Hematopoietic multipotent progenitor cell (in vitro differentiated cells): ENCODE data around the gene RNPS1. TPM values are rescaled to one million over a fixed set of nuclear protein-coding genes. Genes with fewer than 3 reads are reported as not detected.

Experiments
- DNase-seq, 3 donors: peaks; one replicate each; pipeline ENCODE4 v3.0.0-alpha.2; 2011 to 2015; ENCODE audit warnings: low read depth in 2 of 3, low spot score in 2 of 3
- total RNA-seq: library from RNA; depleted of rRNA; stranded (reverse); fragments of >200 nt; gene quantifications from one replicate; pipeline ENCODE4 v1.2.3, GENCODE V29; 2012

RNPS1 gene
- total RNA-seq, 1 donor, result 144 TPM

DNA sequence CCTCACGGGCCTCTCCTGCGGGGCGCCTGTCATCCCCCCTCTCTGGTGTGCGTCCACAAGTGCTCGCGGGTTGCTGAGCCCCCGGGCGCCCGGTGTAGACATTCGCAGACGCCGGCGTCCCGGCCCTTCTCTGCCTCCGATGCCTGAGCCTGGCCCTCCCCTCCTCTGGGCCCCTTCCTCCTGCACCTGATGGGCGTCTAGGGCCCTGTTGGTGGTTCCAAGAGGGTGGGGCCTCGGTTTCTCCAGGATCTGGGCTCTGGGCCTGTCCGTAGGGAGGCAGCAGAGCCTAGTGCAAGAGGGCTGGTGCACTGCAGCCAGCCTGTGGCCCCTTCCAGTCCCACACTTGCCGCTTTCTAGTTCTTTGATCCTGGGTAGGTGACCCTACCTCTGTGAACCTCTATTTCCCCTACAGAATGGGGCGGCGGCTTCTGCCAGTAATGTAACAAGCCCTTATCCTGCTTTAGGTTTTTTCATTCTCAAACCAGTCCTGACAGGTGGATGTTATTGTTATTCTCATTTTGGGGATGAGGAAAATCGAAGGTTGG lies 43.9 kb downstream of the RNPS1 start:
- DNase-seq, result peak in 2 of 3 donors; percentile 28 to 29

DNA sequence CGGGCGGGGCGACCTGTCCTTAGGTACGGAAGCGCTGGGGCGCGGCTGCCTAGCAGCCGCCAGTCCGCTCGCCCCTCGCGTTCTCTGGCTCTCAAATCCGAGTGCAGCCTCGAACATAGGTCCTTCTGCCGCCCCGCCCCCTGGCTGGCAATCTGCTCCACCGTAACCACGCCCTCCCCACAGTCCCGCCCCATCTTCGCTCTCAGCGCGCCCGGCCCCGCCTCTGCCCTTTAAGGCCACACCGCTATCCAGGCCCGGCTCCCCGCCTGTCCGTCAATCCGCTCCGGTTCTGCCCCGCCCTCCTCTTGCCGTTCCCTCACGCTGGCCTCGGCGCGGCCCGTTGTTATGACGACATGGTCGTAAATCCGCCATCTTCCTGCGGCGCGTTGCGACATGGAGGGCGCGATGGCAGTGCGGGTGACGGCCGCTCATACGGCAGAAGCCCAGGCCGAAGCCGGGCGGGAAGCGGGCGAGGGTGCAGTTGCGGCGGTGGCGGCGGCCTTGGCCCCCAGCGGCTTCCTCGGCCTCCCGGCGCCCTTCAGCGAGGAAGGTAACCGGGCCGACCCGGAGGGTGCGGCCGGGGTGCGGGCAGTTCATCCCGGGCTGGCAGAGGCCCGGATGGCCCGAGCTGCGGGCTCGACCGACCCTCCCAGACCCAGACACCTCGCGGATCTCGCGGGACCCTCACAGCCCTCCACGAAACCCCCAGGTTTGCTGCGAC lies 44.5 kb downstream of the RNPS1 start, which contains the start of gene E4F1:
Gene E4F1 (plus strand): TSS at position 371 of the 721 bp plus-strand sequence. CDS start 23 bp downstream, at position 394.
- peak; percentile 95 to 100 (median 99) for DNase-seq

DNA sequence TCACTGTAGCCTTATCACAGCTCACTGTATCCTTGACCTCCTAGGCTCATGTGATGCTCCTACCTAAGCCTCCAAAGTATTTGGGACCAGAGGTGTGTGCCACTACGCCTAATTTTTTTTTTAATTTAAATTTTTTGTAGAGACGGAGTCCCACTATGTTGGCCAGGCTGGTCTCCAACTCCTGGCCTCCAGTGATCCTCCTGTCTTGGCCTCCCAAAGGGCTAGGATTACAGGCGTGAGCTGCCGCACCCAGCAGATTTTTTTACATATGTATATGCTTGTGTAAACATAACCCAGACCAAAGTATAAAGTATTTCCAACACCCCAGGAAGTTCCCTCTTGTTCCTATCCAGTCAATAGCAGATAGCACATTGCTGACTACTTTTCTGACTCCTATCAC lies 51.6 kb downstream of the RNPS1 start:
- no peak for DNase-seq

DNA sequence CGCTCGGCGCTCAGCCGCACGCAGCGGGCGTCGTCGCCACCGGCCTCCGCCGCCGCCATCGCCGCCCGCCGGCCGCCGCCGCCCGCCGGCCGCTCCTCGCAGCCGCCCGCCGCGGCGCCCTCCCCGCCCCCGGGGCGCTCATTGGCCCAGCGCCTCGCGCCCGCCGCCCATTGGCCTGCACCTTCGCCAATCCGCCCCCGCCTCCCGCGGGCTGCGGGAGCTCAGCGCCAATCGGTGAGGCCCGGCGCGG lies 53.3 kb downstream of the RNPS1 start, which contains the start of gene PGP:
Gene PGP (minus strand): TSS at position 122 of the 250 bp plus-strand sequence. CDS start 63 bp downstream, at position 59.
- DNase-seq, result no peak

DNA sequence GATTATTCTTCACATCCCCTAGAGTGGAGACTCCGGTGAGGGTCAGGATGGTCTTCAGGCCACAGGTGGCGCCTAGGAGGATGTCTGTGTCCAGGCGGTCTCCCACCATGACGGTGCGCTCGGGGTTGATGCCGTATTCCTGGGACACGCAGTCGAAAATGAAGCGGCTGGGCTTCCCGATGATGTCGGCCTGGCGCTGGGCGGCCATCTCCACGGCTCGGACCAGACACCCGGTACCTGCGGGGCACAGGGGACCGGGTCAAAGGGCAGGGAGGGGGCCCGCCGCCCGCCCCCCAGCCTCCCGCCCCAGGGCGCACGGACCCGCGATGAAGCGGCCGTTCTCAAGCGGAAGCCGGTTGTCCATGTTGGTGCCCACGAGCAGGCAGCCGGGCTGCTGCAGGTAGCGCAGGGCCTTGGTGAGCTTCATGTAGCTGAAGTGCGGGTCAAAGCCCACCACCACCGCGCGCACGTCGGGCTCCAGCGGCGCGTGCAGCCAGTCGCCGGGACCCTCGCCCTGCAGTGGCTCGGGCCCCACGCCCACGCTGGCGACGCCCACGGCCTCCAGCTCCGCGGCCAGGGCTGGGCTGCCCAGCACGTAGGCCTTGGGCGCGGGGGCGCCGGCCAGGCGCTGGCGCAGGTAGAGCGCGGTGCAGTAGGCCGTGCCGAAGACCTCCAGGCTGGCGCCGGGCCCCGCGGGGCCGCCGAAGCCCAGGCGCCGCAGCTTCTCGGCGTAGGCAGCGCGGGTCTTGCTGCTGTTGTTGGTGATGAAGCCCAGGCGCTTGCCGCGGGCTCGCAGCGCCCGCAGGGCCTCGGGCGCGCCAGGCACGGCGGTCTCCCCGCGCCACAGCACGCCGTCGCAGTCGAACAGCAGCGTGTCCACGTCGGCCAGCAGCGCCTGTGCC lies 53.9 kb downstream of the RNPS1 start:
- peak in 1 of 3 donors; percentile 42 for DNase-seq

DNA sequence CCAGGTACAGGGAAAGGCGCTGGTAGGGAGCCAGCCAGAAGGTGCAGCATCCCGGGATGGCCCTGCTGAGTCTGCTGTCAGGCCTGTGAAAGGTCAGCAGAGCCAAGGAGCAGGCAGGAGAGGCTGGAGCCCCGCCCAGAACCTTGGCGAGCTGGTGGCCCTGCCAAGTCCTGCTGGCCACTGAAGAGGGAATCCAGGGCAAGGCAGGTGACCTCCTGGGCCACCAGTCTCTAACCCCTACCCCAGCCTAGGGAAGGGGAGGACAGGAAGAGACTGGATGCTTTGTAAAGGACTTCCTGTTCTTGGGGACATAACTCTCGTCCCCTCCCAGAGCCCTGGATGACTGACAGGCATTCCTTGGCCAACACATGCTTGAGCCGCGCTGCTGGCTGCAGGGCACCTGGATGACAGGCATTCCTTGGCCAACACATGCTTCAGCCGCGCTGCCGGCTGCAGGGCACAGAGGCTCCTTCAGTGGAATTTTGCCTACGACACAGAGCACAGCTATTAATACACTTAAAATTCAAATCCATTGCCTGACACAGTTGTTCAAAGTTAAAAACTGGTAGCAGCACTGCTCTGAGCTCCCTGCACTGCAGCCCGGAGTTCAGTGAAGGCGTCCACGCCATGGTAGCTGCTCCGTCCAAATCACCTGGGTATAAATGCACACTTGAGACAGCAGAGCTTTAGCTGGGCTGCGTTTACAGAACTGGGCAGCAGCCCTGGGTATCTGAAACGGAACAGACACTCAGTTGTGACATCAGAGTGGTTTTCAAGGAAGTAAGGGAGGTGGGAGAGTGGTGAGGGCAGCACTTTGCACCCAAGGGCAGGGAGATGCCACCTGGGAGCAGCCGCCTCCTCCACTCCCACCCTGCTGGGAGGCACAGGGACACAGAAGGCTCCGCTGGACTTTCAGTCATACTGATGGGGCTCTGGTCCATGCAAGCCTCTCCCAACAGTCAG lies 55.3 kb downstream of the RNPS1 start:
- DNase-seq, result no peak

DNA sequence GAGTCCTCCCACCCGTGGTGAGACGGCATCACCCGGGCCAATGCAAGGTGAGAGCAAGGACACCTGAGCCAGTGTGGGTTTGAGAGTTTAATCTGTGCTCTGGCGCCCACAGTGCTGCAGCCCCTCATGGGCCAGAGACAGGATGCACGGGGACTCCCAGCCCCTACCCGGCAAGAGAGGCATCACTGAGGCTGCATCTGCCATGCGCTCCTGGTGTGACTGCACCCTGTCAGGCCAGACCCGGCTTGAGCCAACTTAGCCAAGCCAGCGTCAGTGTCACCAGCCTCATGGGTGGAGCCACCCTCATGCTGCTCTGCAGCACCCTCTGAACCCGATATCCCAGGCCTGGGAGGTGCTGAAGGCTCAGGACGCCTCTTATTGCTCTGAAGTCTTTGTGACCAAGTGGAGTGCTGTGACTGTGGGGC lies 56.0 kb downstream of the RNPS1 start:
- DNase-seq, result no peak

DNA sequence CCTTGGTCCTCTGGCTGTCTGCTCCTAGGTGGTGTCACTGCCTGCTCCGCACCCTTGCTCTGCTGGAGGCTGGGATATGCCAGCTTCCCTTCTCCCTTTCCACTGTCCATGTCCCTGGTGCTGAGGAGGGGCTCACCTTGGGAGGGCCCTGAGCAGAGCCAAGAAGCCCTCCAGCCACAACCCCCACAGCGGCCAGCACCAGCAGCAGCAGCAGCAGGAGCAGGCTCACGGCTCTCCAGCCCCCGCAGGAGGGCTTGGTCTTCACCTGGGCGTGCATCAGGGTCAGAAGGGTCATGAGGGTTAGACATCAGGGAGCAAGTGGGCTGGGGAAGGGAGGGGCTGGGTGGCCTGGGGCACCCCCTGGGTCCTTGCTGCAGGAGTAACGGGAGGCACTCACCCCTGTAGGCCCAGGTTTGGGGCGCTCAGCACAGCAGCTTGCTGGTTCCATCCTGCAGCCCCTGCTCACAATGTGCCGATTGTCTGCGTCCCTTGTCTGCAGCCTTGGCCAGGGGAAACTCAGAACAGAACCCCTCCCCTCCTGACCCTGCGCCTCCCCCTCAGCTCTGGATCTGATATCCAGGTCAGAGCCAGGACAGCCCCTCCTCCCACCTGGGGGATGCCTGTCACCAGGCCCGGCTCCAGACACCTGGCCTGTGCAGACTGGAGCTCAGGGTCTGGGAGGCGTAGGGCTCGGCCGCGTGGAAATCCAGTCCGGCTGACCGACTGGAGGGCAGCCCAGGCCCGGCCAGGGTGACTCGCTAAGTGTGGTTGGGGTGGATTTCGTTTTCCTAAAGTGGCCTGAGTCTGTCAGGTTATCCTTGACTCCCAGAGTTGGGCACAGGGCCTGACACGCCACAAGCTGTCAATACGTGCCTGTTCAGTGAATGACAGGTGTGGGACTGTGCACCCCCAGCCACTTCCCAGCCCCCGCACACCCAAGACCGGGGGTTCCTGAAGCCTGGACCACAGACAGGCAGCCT lies 57.2 kb downstream of the RNPS1 start, which contains the start of gene BRICD5:
Gene BRICD5 (minus strand): TSS at position 478 of the 980 bp plus-strand sequence. CDS start 30 bp downstream, at position 448.
- DNase-seq, result no peak

DNA sequence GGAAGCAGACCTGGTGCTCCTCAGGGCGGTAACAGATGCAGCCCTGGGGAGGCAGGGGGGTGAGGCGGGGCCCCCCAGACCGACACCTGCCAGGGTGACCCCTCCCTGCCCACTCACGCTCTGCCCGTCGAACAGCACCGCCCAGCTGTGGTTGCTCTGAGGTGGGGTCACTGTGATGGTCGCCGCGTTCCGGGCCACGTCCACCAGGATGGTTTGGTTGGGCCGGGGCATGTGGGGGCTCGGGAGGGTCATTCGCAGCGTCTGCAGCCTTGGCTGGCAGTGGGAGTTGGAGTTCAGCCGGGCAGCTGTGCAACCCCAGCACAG lies 58.0 kb downstream of the RNPS1 start:
- no peak for DNase-seq

DNA sequence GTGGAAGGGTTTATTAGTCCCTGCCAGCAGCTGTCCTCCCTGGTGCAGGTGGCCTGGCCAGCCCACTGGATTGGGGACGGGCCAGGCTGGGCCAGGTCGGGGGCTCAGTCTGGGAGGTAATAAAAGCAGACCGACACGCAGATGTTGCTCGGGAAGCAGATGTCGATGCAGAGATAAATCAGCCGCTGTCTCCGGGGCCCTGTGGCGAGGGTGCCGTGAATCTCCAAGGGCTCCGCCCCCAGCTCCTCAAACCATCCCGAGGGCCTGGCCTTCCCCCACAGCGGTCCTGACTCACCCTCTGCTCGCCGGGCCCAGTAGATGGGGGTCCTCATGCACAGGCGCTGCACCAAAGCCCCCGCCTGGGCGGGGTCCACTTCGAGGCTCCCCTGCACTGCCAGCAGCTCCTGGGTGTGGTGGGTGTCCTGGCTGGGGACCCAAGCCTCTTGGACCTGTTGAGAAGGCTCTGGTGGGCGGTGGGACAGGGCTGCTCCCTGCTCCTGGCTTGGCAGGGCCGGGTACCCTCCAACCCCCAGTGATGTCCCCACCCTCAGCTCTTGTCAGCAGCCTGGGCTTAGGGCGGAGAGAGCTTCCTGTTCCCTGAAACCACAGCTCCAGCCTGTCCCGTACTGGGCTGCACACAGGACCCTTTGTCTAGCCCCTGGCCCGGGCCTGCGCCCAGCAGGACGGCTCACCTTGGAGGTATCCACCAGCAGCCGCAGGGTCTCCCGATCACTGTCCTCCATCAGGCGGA lies 58.5 kb downstream of the RNPS1 start:
- DNase-seq, result no peak

DNA sequence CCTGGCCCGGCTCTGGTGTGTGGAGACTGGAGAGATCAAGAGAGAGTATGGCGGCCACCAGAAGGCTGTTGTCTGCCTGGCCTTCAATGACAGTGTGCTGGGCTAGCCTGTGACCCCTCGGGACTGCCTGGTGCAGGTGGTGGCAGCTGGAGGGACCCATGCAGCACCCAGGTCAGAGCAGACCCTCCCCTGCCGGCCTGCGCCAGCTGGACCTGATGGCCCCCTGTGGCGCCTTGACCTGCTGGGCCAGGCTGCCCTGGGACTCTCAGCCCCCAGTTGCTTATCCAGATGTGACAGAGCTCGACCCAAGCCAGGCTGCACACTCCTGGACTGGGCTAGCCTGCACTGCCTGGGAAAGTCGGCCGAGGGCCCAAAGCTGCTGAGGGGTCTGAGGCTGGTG lies 59.2 kb downstream of the RNPS1 start:
- no peak for DNase-seq

DNA sequence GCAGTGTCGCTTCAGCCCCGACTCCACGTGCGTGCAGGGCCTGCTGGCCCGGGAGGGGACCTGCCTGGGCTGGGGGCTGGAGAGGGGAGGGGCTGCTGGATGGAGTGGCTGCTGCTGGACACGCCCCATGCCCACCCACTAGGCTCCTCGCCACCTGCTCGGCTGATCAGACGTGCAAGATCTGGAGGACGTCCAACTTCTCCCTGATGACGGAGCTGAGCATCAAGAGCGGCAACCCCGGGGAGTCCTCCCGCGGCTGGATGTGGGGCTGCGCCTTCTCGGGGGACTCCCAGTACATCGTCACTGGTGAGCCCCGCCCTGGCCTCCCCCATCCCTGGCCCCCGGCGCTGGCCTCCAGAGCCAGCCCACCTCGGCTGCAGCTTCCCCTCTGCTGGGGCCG lies 59.6 kb downstream of the RNPS1 start:
- DNase-seq, result no peak

DNA sequence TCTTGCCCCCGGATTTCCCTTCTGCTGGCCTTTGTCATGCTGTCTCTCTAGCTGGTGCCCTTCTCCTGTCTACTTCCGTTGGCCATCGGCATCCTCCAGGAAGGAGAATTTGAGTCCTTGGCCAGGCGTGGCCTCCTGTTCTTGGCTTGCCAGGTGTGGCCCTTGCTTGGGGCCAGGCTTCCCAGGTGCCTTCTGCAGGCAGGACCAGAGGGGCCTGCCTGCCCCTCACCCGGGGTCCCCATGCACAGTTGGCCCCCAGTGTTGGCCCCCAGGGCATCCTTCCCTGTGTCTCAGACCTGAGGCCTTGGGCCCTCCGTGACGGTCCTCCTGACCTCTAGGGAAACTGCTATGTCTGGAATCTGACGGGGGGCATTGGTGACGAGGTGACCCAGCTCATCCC lies 60.1 kb downstream of the RNPS1 start:
- no peak for DNase-seq

DNA sequence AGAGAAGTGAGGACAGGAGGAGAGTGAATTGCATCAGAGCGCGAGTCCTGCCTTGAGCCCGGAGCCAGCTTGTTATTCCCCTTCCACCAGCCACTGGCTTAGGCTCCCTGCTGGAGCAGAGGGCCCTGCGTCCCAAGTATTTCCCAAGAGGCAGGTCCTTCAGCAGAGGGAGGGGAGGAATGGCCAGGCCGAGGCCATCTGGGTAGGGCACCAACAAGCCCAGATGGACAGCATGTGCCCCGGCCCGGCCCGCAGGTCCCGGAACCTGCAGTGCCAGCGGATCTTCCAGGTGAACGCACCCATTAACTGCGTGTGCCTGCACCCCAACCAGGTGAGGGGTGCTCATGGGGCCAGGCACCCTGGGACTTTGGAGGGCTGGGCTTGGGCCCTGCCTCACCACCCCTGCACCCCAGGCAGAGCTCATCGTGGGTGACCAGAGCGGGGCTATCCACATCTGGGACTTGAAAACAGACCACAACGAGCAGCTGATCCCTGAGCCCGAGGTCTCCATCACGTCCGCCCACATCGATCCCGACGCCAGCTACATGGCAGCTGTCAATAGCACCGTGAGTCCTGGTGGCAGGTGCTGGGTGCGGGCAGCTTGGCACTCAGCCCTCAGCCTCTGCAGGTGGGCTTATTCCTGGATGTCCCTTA lies 61.0 kb downstream of the RNPS1 start:
- no peak for DNase-seq

DNA sequence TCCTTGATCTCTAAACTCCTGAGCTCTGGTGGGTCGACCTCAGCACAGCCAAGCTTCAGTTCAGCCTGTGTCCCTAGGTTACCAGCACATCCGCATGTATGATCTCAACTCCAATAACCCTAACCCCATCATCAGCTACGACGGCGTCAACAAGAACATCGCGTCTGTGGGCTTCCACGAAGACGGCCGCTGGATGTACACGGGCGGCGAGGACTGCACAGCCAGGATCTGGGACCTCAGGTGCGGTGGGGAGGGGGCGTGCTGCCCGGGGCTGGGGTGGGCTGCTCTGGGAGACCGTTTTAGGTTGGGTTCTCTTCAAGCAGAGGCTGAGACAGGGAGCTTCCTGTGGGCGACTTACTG lies 61.5 kb downstream of the RNPS1 start:
- DNase-seq, result no peak

DNA sequence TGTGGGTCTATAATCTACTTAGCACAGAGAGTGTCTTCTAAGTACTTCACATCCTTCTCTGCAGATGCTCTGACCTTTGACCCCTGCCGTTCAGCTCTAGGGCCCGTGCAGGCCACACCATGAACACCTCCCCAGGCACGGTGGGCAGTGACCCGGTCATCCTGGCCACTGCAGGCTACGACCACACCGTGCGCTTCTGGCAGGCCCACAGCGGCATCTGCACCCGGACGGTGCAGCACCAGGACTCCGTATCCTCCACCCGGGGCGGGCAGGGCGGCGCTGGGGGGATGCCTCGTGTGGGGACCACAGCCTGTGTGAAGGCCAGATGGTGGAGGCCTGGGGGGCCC lies 62.0 kb downstream of the RNPS1 start:
- no peak for DNase-seq

DNA sequence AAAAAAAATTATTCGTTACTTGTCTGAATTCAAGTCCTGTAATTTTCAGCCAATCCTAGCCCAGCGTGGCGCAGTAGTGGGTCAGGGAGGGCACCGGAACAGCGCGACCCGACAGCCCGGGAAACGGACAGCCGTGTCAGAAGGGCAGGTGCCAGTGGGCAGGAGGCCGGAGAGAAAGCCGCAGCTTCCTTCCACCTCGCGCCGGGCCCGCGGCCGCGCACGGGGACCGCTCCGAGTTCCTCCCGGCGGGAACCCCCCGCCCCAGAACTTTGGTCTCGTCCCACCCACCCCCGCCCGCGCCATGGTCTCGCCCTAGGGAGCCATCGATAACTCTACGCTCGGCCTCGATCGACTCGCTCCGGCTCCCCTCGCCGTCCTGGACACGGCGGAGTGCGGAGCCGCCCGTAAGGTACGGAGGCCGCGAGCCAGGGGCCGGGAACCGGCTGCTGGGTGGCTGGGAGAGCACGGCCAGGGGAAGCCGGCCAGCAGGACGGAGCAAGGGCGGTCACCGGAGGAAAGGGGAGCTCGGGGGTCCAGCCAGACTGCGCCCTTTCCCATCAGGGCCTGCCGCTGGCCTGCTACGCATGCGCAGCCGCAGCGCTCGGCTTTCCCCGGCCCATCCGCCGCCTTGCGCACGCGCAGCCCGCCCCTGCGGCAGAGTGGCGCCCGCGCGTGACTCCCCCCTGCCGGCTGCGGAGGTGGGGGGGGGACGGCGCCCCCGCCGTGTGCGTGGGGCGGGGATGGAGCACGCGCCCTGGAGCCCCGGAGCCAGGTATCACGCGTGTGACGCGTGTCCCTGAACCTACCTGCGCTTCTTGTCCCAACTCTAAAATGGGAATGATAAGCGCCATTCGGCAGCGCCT lies 62.6 kb downstream of the RNPS1 start, which contains the start of gene MLST8:
Gene MLST8 (plus strand): TSS at position 351 of the 863 bp plus-strand sequence. CDS start 632 bp downstream, outside the sequence.
- DNase-seq, result peak; percentile 91 to 97 (median 91)
